H1 (cell line): ENCODE results near the gene SHH. TPM values are rescaled to one million over a fixed set of nuclear protein-coding genes. Genes with fewer than 3 reads are reported as not detected.

Experiments
- BCL11A ChIP-seq, 2 experiments: IDR thresholded peaks; one replicate each; pipeline ENCODE4 v1.6.1; 2011; ENCODE audit warnings: low read depth in 2 of 2, low read length in 2 of 2, mild to moderate bottlenecking in 2 of 2
- FOSL1 ChIP-seq: IDR thresholded peaks from 2 replicates; pipeline ENCODE4 v1.6.1; 2011; ENCODE audit warnings: mild to moderate bottlenecking, low read depth, low read length, moderate library complexity; ENCODE audit not compliant: insufficient read depth
- polyA plus RNA-seq, 7 experiments: library from polyadenylated mRNA; depleted of rRNA in 3 of 7; stranded (reverse) in 5 of 7; unstranded in 2 of 7; fragments of >200 nt in 5 of 7; fragments of 200-250 nt in 2 of 7; gene quantifications; 1 replicate in 5 of 7; 2 replicates in 1 of 7; 4 replicates in 1 of 7; pipeline versions ENCODE4 v1.2.1 to v1.2.3, GENCODE V29; 2011 to 2013; ENCODE audit warnings: missing spikeins in 2 of 7, mixed read lengths in 2 of 7
- total RNA-seq: library from RNA; stranded (reverse); fragmentation: NEBNext Ultra II Directional; extraction: Animal tissue kit (Norgen Biotek cat#: 25700); gene quantifications from 2 replicates; pipeline ENCODE4 v1.2.1, GENCODE V29; 2021

The SHH gene
- total and polyA plus RNA-seq, 2 of the 8 experiments (the other 6 are each of a cell fraction or from before 2014, with no cell fraction given): not detected

DNA sequence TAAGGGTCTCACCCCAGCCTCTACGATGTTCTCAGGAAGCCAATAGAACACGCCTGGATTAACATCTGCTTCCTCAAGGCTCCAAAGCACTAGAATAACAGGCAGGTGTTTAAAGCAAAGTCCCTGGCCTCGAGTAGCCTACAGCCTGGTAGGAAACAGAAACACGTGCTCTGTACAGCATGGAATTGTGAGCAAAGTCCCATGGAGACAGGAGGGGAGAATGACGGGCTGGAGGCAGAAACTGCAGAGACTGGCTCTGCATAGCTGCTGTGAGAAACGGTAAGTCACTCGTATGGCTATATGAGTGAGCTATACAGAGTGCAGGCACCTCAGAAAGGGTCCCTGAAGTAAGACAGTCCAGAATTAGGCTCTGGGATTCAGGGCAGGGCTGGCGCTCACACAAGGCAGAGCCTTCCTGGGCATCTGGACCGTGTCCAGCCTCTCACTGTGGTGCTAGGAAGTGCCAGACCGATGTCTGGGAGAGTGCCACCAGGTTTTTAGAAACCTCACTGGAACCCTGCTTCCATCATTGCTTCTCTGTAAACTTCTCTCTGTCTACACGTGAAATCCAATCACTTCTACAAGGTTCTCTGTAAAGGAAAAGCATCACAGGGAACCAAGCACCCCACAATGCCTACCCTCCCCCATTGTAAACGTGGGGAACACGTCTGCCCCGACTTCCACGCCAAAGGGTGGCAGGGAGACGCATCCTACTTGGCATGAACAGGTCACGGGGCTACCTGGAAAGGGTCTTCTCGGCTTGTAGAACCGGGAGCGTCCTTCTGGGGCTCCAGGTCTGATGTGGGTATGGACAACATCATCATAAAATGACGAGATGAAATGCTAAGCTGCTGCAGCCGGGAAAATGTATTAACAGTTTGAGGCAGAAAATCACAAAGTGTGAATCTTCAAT, 38.8 kb upstream of the SHH start (continued):
- TF ChIP-seq BCL11A (IDR thresholded peaks at IDR 0.05; ENCODE audit: low read depth in 2 of 2, low read length in 2 of 2) (no peak), FOSL1 (no peak)
